Activated CD8-positive, alpha-beta memory T cell treated with anti-CD3 and anti-CD28 coated beads, Interleukin-2, amount 50 U/mL, for 24 hours (primary cell): ENCODE data around the gene LIN7B.
"Not testable (repeated sequence)": the region's sequence is repeated elsewhere in the genome, so short reads cannot be mapped to it uniquely, and the experiment has no call there.

Experiments
- DNase-seq: peaks from one replicate; pipeline ENCODE4 v3.0.0-alpha.2; 2020; ENCODE audit errors: extremely low read depth

The LIN7B gene

DNA sequence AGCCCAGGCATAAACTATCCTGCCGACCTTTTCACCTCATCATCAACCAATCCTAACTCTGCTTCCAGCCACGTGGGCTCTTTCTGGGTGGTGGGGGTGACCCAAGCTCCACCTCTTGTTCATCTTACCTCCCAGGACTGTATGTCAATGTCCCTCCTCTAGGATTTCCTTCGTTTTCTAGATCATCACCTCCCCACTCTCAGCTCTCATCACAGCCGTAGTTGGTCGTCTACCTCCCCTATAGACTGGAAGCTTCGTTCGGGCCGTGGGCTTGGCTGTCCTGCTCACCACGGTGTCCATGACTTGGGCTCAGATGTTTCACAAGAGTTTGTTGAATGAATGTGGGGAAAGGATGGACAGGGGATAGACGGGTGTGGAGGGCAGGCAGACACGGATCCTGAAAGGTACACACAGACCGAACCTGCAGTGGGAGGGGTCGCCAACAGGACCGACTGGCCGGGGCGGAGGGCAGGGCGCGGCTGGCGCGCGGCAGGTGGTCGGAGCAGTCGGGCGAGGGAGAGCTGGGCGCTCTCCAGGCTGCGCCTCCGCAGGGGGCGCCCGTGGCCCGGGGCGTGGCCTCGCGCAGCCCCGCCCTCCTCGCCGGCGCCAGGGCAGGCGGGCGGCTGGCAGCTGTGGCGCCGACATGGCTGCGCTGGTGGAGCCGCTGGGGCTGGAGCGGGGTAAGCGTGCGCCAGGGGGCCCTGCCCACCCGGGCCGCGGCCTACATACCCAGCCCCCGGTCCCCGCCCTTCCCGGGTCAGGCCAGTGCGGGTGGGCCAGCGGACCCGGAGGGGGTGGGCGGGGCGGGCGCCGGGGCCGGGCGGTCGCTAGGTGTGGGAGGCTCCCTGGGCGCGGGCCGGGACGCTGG lies at the start of gene LIN7B:
Gene LIN7B, plus strand, starts transcription at position 609 of the 868 bp plus-strand sequence. Its CDS starts 35 bp downstream, at position 644.
- DNase-seq: no peak

- no peak for DNase-seq
Observed at GRCh38 chr19:49064768-49065611, 49.2 kb upstream of the LIN7B start, which contains the start of gene NTF4. TSS of gene NTF4 (minus strand) at chr19:49064818. CDS start at chr19:49061997, 2,821 bp downstream.

DNA sequence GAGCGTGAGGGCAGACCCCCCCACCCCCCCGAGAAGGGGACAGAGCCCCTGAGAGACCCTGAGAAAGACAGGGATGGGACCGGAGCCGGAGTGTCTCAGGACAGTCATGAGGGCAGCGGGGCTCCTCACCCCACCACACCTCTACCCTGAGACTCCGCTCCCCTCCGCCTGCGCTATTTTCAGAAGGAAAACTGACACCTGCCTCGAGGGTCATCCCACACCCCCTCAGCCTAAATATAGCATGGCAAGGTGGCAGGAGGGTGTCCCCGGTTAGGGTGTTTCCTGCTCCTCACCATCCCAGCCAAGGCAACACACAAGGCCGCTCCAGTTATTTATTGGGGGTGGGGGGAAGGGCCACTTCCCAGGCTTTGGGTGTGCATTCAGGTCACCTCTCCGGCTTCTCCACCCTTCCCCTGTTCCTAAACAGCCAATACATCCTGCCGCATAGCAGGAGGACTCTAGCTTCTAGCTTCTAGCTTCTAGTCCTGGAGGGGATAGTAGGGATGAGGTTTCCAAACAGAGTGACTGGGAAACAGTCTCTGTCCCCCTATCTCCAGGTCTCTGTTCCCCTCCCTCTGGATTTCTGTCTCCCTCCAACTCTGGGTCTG lies 48.2 kb upstream of the LIN7B start:
- DNase-seq: no peak

DNA sequence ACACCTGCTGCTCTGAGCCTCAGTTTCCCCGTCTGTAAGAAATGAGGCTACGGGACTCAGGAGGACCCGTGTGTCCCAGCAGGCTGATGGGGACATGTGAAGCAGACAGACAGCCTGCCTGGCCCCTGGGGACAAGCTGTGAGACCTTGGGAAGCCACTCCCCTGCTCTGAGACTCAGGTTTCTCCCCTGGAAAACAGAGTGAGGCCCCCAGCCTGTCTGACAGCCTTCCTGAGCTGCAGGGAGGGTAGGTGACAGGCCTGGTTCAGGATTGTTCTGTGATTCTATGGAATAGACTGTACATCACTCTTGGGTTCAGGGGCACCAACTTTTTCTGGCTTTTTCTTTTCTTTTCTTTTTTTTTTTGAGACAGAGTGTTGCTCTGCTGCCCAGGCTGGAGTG lies 46.6 kb upstream of the LIN7B start:
- no peak for DNase-seq

DNA sequence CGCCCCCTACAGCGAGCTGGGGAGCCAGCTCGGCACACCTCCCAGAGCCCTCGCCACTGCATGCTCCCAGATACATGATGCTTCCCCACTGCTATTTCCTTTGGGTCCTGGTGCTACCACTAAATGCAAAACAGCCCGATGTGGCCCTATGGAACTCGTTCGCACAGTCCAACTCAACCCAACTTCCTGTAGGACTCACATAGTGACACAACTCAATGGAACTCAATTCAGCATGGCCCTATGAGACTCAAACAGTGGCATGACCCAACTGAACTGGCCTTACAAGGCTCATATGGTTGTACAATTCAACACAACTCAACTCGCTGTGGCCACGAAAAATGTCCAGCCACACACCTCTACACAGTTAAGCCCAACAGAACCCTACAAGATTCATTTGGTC lies 45.1 kb upstream of the LIN7B start:
- no peak for DNase-seq

- DNase-seq: no peak
Observed at GRCh38 chr19:49070416-49070815, 43.8 kb upstream of the LIN7B start.

- DNase-seq: no peak
Observed at GRCh38 chr19:49071860-49072547, 42.2 kb upstream of the LIN7B start.

- no peak for DNase-seq
Observed at GRCh38 chr19:49073514-49074378, 40.4 kb upstream of the LIN7B start.

DNA sequence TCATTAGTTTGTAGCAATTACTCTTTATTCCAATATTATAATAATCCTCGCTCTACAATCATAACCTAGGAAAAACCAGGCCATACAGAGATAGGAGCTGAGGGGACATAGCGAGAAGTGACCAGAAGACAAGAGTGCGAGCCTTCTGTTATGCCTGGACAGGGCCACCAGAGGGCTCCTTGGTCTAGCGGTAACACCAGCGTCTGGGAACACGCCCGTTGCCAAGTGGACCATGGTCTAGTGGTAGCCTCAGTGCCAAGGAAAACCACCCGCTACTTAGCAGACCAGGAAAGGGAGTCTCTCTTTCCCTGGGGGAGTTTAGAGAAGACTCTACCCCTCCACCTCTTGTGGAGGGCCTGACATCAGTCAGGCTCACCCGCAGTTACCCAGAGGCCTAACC lies 39.3 kb upstream of the LIN7B start:
- DNase-seq: not testable (repeated sequence)

GRCh38 chr19:49080392-49080791 lies 33.8 kb upstream of the LIN7B start:
- DNase-seq: no peak

DNA sequence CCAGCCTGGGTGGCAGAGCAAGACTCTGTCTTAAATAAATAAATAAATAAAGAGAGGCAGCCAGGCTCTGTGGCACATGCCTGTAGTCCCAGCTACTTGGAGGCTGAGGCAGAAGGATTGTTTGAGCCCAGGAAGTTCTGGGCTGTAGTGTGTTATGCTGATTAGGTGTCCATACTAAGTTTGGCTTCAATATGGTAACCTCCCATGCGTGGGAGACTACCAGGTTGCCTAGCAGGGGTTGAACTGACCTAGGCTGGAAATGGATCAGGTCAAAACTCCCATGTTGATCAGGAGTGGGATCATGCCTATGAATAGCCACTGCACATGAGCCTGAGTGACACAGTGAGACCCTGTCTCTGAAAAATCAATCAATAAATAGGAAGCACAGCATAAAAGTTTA lies 32.9 kb upstream of the LIN7B start:
- DNase-seq: no peak

- no peak for DNase-seq
Observed at GRCh38 chr19:49084206-49085019, 29.8 kb upstream of the LIN7B start.

DNA sequence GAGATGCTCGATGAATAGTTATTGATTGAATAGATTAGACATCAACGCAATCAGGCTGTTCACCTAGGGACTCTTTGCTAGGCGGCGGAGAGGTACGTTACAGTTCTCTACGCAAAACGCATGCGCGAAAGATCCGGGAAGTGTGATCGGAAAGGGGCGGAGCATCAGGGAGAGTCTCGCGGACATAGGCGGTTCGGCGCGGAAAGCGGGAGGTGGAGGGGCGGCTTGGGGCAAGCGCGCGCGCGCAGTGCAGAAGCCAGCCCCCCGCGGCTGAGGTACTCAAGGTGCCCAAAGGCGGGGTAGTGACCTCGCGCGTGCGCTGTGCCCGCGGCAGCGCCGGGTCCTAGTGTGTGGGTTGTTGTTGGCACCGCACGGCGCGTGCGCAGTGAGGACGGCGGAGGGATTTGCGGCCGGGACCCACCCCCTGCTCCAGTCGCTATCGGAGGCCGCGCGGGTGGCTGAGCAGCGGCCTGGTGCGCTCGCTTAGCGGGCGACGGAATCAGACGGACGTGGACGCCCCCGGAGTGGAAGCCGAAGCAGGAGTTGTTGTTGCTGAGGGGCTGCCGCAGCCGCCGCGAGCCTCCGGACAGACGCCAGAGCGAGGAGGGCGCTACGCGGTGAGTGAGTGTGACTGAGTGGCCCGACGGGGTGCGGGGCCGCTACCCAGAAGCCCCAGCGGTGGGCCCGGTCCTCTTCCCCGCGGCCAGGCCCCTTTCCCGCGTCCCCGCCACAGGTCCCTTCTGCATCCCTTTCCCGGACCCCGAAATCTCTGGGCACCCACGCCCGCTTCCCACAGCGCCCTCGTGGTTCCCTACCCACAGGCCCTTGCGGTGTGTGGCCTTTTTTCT lies 28.9 kb upstream of the LIN7B start, which contains the start of gene SNRNP70:
Gene SNRNP70, plus strand, starts transcription at position 432 of the 848 bp plus-strand sequence. CDS start 964 bp downstream, outside the sequence.
- DNase-seq: peak; percentile 96

DNA sequence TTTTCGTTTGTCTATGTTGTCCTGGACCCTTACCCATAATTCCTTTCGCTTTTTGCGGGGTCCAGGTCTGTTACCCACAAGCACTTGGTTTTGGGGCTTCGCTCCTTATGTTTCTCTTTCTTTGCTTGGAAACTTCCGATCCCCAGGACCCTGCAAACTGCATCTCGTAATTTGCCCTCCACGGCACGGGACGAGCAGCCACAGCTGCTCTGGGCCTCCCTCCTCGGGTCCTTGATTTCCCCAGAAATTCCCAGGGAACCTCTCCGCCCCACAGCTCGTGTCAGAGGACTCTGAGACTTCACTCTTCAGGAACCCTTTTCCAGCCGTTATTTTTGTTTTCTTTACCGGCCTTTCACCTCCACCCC lies 28.3 kb upstream of the LIN7B start:
- DNase-seq: no peak

DNA sequence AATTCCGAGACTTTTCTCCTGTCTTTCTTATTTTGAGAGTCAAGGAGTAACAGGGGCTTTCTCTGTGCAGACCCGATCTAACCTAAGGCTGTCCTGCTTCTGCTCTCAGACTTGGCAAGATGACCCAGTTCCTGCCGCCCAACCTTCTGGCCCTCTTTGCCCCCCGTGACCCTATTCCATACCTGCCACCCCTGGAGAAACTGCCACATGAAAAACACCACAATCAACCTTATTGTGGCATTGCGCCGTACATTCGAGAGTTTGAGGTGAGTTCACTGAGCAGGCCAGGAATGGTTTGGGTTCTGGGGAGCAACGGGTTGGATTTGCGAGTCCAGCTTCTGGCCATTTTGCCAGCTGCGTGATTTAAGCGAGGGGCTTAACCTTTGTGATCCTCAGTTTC lies 27.9 kb upstream of the LIN7B start:
- no peak for DNase-seq

DNA sequence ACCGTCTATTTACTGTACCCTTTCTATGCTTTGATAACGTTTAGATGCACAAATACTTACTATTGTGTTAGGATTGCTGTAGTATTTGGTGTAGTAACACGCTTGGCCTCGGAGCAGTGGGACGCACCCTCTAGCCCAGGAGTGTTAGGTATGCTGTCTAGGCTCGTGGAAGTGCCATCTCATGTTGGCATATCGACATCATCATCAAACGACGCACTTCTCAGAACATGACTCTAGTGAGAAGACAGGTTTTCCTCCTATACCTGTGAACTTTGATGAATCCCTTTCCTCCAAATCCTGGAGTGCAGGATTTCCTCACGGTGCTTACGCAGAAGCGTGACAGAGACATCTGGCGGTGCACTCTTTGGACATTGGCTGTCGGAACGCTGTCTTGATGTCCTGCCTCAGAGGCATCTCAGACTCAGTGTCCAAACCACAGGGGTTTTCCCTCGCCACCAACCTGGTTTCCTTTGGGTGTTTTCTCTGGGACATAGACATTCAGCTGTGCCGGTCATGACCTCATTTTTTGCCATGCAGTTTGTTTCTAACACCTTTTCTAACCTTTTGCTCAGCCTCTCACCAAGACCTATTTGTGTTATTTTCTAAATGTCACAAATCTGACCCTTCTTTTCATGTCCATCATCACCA lies 22.7 kb upstream of the LIN7B start:
- no peak for DNase-seq

DNA sequence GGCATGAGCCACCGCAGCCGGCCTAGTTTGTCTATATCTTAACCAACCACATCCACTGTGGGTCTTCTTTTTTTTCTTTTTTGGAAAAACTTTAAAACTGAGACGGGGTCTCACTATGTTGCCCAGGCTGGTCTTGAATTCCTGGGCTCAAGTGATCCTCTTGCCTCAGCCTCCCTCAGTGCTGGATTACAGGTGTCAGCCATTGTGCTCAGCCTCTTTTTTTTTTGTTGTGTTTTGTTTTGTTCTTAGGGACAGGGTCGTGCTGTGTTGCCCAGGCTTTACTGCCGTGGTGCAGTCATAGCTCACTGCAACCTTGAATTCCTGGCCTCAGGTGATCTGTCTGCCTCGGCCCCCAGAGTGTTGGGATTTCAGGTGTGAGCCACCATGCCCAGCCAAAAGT lies 21.5 kb upstream of the LIN7B start:
- no peak for DNase-seq
